Gastrocnemius medialis (tissue), 4 donors: ENCODE data around the gene REN.

ENCODE experiments used
- POLR2A ChIP-seq, 2 donors: fragments of 450-650 bp; IDR thresholded peaks; one replicate each; pipeline ENCODE4 v1.6.1; 2017; ENCODE audit warnings: antibody characterized with exemption in 2 of 2, mild to moderate bottlenecking in 2 of 2, moderate library complexity in 2 of 2
- TF ChIP-seq, protein P1 (sequence below), 5 experiments: fragments of 450-650 bp in 3 of 5; fragments of 200-600 bp in 2 of 5; sonication (generic) in 2 of 5; IDR thresholded peaks in 4 of 5; conservative IDR thresholded peaks in 1 of 5; 1 replicate in 4 of 5; 2 replicates in 1 of 5; pipeline ENCODE4 v1.5.1; 2016 to 2019; ENCODE audit warnings: antibody characterized with exemption in 5 of 5, mild to moderate bottlenecking in 3 of 5, moderate library complexity in 3 of 5

DNA sequence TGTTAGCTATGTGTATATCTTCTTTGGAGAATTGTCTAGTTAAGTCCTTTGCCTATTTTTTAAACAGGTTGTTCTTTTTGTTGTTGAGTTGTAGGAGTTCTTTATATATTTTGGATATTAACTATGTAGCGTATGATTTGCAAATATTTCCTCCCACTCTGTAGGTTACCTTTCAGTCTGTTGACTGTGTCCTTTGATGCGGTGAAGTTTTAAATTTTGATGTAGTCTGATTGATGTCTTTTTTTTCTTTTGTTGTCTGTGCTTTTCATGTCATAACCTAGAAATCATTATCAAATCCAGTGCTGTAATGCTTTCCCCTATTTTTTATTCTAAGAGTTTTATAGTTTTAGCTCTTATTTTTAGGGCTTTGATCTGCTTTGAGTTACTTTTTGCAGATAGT is 38.8 kb upstream of the REN start:
- TF ChIP-seq, protein P1, sequence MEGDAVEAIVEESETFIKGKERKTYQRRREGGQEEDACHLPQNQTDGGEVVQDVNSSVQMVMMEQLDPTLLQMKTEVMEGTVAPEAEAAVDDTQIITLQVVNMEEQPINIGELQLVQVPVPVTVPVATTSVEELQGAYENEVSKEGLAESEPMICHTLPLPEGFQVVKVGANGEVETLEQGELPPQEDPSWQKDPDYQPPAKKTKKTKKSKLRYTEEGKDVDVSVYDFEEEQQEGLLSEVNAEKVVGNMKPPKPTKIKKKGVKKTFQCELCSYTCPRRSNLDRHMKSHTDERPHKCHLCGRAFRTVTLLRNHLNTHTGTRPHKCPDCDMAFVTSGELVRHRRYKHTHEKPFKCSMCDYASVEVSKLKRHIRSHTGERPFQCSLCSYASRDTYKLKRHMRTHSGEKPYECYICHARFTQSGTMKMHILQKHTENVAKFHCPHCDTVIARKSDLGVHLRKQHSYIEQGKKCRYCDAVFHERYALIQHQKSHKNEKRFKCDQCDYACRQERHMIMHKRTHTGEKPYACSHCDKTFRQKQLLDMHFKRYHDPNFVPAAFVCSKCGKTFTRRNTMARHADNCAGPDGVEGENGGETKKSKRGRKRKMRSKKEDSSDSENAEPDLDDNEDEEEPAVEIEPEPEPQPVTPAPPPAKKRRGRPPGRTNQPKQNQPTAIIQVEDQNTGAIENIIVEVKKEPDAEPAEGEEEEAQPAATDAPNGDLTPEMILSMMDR (IDR thresholded peaks at IDR 0.05 in 4 of 5, conservative IDR thresholded peaks at IDR 0.05 in 1 of 5): no peak
- TF ChIP-seq POLR2A (IDR thresholded peaks at IDR 0.05): no peak
